Trophoblast cell (in vitro differentiated cells and primary cell): Measurements from ENCODE around the gene NBEAL2.
"Not testable (repeated sequence)": the region's sequence is repeated elsewhere in the genome, so short reads cannot be mapped to it uniquely, and the experiment has no call there.

ENCODE experiments used
- DNase-seq, 2 donors: peaks; one replicate each; pipeline ENCODE4 v3.0.0-alpha.2; 2016
- H2AFZ ChIP-seq: 2 replicates; pipeline ENCODE4 v1.6.1; 2013; ENCODE audit warnings: low read length, moderate library complexity, mild to moderate bottlenecking; ENCODE audit not compliant: insufficient read depth, poor library complexity
- H2AK5ac ChIP-seq: 2 replicates; pipeline ENCODE4 v1.6.1; 2013; ENCODE audit warnings: mild to moderate bottlenecking, low read length
- H2BK120ac ChIP-seq: 2 replicates; pipeline ENCODE4 v1.6.1; 2013; ENCODE audit warnings: low read length, mild to moderate bottlenecking, moderate library complexity; ENCODE audit not compliant: insufficient read depth, poor library complexity
- H2BK12ac ChIP-seq: 2 replicates; pipeline ENCODE4 v1.6.1; 2013; ENCODE audit warnings: mild to moderate bottlenecking, low read length, moderate library complexity
- H2BK5ac ChIP-seq: 2 replicates; pipeline ENCODE4 v1.6.1; 2013; ENCODE audit warnings: low read length, low read depth, moderate library complexity, mild to moderate bottlenecking; ENCODE audit not compliant: poor library complexity
- H3K14ac ChIP-seq: 2 replicates; pipeline ENCODE4 v1.6.1; 2013; ENCODE audit warnings: mild to moderate bottlenecking, low read length
- H3K18ac ChIP-seq: 2 replicates; pipeline ENCODE4 v1.6.1; 2013; ENCODE audit warnings: mild to moderate bottlenecking, low read length
- H3K23ac ChIP-seq: 2 replicates; pipeline ENCODE4 v1.6.1; 2013; ENCODE audit warnings: low read length
- H3K27ac ChIP-seq: 2 replicates; pipeline ENCODE4 v1.5.1; 2013; ENCODE audit warnings: low read depth, mild to moderate bottlenecking, inconsistent platforms, low read length, moderate library complexity
- H3K27me3 ChIP-seq: 2 replicates; pipeline ENCODE4 v1.6.1; 2013; ENCODE audit warnings: inconsistent platforms, mild to moderate bottlenecking, low read length, moderate library complexity; ENCODE audit not compliant: insufficient read depth
- H3K36me3 ChIP-seq, 2 experiments: 1 replicate in 1 of 2; 2 replicates in 1 of 2; pipeline ENCODE4 v1.6.1; 2013; ENCODE audit warnings: low read length in 2 of 2, mild to moderate bottlenecking in 2 of 2, moderate library complexity in 1 of 2; ENCODE audit not compliant: insufficient read depth in 2 of 2, control insufficient read depth in 1 of 2
- H3K4ac ChIP-seq: 2 replicates; pipeline ENCODE4 v1.6.1; 2013; ENCODE audit warnings: low read depth, mild to moderate bottlenecking, low read length, moderate library complexity
- H3K4me1 ChIP-seq, 2 experiments: 1 replicate in 1 of 2; 2 replicates in 1 of 2; pipeline ENCODE4 v1.6.1; 2013; ENCODE audit warnings: low read length in 2 of 2, mild to moderate bottlenecking in 2 of 2, moderate library complexity in 1 of 2; ENCODE audit not compliant: insufficient read depth in 2 of 2, control insufficient read depth in 1 of 2
- H3K4me2 ChIP-seq: 2 replicates; pipeline ENCODE4 v1.6.1; 2013; ENCODE audit warnings: inconsistent platforms, mild to moderate bottlenecking, low read length, moderate library complexity
- H3K4me3 ChIP-seq: 2 replicates; pipeline ENCODE4 v1.5.1; 2013; ENCODE audit warnings: mild to moderate bottlenecking, low read depth, low read length, inconsistent platforms
- H3K79me1 ChIP-seq: one replicate; pipeline ENCODE4 v1.6.1; 2013; ENCODE audit warnings: low read length
- H3K79me2 ChIP-seq: 2 replicates; pipeline ENCODE4 v1.6.1; 2013; ENCODE audit warnings: low read length, mild to moderate bottlenecking; ENCODE audit not compliant: control insufficient read depth, insufficient read depth, poor library complexity
- H3K9ac ChIP-seq: 2 replicates; pipeline ENCODE4 v1.6.1; 2013; ENCODE audit warnings: mild to moderate bottlenecking, low read length
- H3K9me3 ChIP-seq: 2 replicates; pipeline ENCODE4 v1.6.1; 2013; ENCODE audit warnings: low read depth, mild to moderate bottlenecking, control low read depth, inconsistent platforms, low read length; ENCODE audit not compliant: insufficient read depth
- H4K12ac ChIP-seq: 2 replicates; pipeline ENCODE4 v1.6.1; 2013; ENCODE audit warnings: low read depth, mild to moderate bottlenecking, low read length, moderate library complexity
- H4K8ac ChIP-seq: 2 replicates; pipeline ENCODE4 v1.6.1; 2013; ENCODE audit warnings: low read depth, mild to moderate bottlenecking, low read length, moderate library complexity
- H4K91ac ChIP-seq: one replicate; pipeline ENCODE4 v1.6.1; 2013; ENCODE audit warnings: low read depth, mild to moderate bottlenecking, low read length, moderate library complexity
- WGBS: extraction: QIAGEN DNeasy Blood & Tissue Kit; methylation state at CpG from one replicate; pipeline ENCODE4 v1.1.7; 2013; ENCODE audit warnings: missing lambda C conversion rate; ENCODE audit not compliant: insufficient read length, insufficient coverage; ENCODE audit errors: extremely low coverage; 5-methylcytosine and 5-hydroxymethylcytosine counted together

Gene NBEAL2

DNA sequence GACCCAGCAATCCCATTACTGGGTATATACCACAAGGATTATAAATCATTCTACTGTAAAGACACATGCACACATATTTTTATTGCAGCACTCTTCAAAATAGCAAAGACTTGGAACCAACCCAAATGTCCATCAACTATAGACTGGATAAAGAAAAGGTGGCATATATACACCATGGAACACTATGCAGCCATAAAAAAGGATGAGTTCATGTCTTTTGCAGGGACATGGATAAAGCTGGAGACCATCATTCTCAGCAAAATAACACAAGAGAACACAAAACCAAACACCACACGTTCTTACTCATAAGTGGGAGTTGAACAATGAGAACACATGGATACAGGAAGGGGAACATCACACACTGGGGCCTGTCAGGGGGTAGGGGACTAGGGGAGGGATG lies 47.0 kb downstream of the NBEAL2 start:
- not testable (repeated sequence) for H3K4me3 ChIP-seq, H3K18ac ChIP-seq, H3K27me3 ChIP-seq, H3K4me1 ChIP-seq, H3K4me2 ChIP-seq, H2AK5ac ChIP-seq, H2BK12ac ChIP-seq, H3K36me3 ChIP-seq, H3K9ac ChIP-seq, H4K12ac ChIP-seq, H2BK5ac ChIP-seq, H3K9me3 ChIP-seq, H3K23ac ChIP-seq, H4K8ac ChIP-seq, H3K14ac ChIP-seq, H2AFZ ChIP-seq, H3K27ac ChIP-seq, H4K91ac ChIP-seq, H2BK120ac ChIP-seq, H3K79me2 ChIP-seq, H3K4ac ChIP-seq, H3K79me1 ChIP-seq, DNase-seq
- no CpG with 5 or more reads among the region's 1 CpG for WGBS

DNA sequence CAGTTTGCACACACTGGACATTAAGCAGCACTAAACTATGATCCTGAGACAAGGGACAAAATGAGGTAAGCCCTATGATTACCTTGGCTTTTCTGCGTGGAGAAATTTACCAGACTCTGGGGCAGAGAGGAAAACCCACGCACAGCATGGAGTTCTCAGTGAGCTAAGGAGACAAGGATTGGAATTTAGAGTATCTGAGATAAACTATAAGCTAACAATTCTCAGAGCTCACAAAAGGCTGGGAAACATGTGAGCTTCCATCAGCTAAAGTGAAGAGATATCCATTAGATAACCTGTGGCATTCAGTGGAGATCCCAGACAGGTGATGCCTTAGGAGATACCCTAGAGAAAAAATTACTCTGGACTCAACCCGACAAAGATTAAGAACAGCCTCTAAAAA lies 48.7 kb downstream of the NBEAL2 start:
- Histone ChIP-seq H3K14ac (no peak overlapping the region), H4K91ac (no peak overlapping the region), H2BK120ac (no peak overlapping the region), H2BK12ac (no peak overlapping the region), H2BK5ac (no peak overlapping the region), H3K4me1 (peaks cover 0 to 4% of the 10 kb centered on the region in 2 experiments), H3K79me1 (no peaks in the 10 kb centered on the region), H4K8ac (no peak overlapping the region), H3K9ac (no peak overlapping the region), H3K27ac (peak overlapping the region; percentile 41), H2AK5ac (no peak overlapping the region), H4K12ac (peak overlapping the region; percentile 30), H3K4ac (no peak overlapping the region), H3K4me3 (no peak overlapping the region), H3K27me3 (no peaks in the 10 kb centered on the region), H3K18ac (no peak overlapping the region), H2AFZ (no peak overlapping the region), H3K36me3 (peaks cover 0 to 3% of the 10 kb centered on the region in 2 experiments), H3K9me3 (no peaks in the 10 kb centered on the region), H3K79me2 (no peaks in the 10 kb centered on the region), H3K4me2 (no peak overlapping the region), H3K23ac (no peak overlapping the region)
- peak in 1 of 2 donors; percentile 24 for DNase-seq
- WGBS = no CpG with 5 or more reads among the region's 3 CpGs

- H3K4ac ChIP-seq = no peak overlapping the region
- H3K79me1 ChIP-seq = no peaks in the 10 kb centered on the region
- H3K4me3 ChIP-seq = no peak overlapping the region
- H3K23ac ChIP-seq = no peak overlapping the region
- no peak overlapping the region for H2AK5ac ChIP-seq
- no peak overlapping the region for H3K14ac ChIP-seq
- H4K12ac ChIP-seq = no peak overlapping the region
- H4K8ac ChIP-seq = no peak overlapping the region
- no peak overlapping the region for H3K4me2 ChIP-seq
- no peak overlapping the region for H4K91ac ChIP-seq
- H3K27ac ChIP-seq = no peak overlapping the region
- no peak overlapping the region for H2BK120ac ChIP-seq
- no peak for DNase-seq
- H2AFZ ChIP-seq = no peak overlapping the region
- no peak overlapping the region for H2BK5ac ChIP-seq
- H3K79me2 ChIP-seq = no peaks in the 10 kb centered on the region
- H3K18ac ChIP-seq = no peak overlapping the region
- H3K36me3 ChIP-seq = peaks cover 0 to 3% of the 10 kb centered on the region in 2 experiments
- H3K9me3 ChIP-seq = no peaks in the 10 kb centered on the region
- H2BK12ac ChIP-seq = no peak overlapping the region
- peaks cover 0 to 4% of the 10 kb centered on the region in 2 experiments for H3K4me1 ChIP-seq
- WGBS = no CpG with 5 or more reads among the region's 1 CpG
- no peak overlapping the region for H3K9ac ChIP-seq
- no peaks in the 10 kb centered on the region for H3K27me3 ChIP-seq
These were observed 49.2 kb downstream of the NBEAL2 start for GRCh38 chr3:47028667-47029066.

- H3K27me3 ChIP-seq, H2AFZ ChIP-seq, H3K79me2 ChIP-seq, H3K9me3 ChIP-seq, H2BK12ac ChIP-seq, H3K18ac ChIP-seq, H2AK5ac ChIP-seq, H3K4me1 ChIP-seq, H3K9ac ChIP-seq, H3K4me3 ChIP-seq, H3K79me1 ChIP-seq, H2BK120ac ChIP-seq, H3K23ac ChIP-seq, H3K14ac ChIP-seq, H2BK5ac ChIP-seq, H3K4me2 ChIP-seq, H4K8ac ChIP-seq, H4K91ac ChIP-seq, H3K4ac ChIP-seq, H4K12ac ChIP-seq, DNase-seq, H3K36me3 ChIP-seq, H3K27ac ChIP-seq: not testable (repeated sequence)
- no CpG with 5 or more reads among the region's 4 CpGs for WGBS
These were observed 51.6 kb downstream of the NBEAL2 start for GRCh38 chr3:47031041-47031440.
